ENCODE results near the gene AQR. TPM values are rescaled to one million over a fixed set of nuclear protein-coding genes. Genes with fewer than 3 reads are reported as not detected.
"Not testable (repeated sequence)": the region's sequence is repeated elsewhere in the genome, so short reads cannot be mapped to it uniquely, and the experiment has no call there.

AQR gene
- total RNA-seq, 1 donor from 2014 or later = 36.8 TPM

GRCh38 chr15:34953851-34954250 lies 15.7 kb downstream of the AQR start:
- TF ChIP-seq CTCF (conservative IDR thresholded peaks at IDR 0.05) = no peak
- Mint-ChIP-seq H3K27me3 (ENCODE audit: low read depth) (no peaks in the 10 kb centered on the region), H3K36me3 (ENCODE audit: low read depth) (peaks cover 14% of the 10 kb centered on the region), H3K4me1 (no peaks in the 10 kb centered on the region), H3K4me3 (no peak overlapping the region), H3K27ac (ENCODE audit: unreplicated experiment) (no peak overlapping the region), H3K9me3 (no peaks in the 10 kb centered on the region)
- no peak for DNase-seq (ENCODE audit: low read depth, low spot score)

GRCh38 chr15:34952481-34952880 lies 17.1 kb downstream of the AQR start:
- Mint-ChIP-seq H3K4me1 (no peaks in the 10 kb centered on the region), H3K27me3 (ENCODE audit: low read depth) (no peaks in the 10 kb centered on the region), H3K9me3 (no peaks in the 10 kb centered on the region), H3K27ac (ENCODE audit: unreplicated experiment) (no peak overlapping the region), H3K36me3 (ENCODE audit: low read depth) (peaks cover 21% of the 10 kb centered on the region), H3K4me3 (no peak overlapping the region)
- no peak for TF ChIP-seq CTCF (conservative IDR thresholded peaks at IDR 0.05)
- DNase-seq (ENCODE audit: low read depth, low spot score) = no peak

- no peak overlapping the region for H3K4me3 Mint-ChIP-seq
- no peak for TF ChIP-seq CTCF (conservative IDR thresholded peaks at IDR 0.05)
- H3K27me3 Mint-ChIP-seq (ENCODE audit: low read depth) = no peaks in the 10 kb centered on the region
- no peaks in the 10 kb centered on the region for H3K4me1 Mint-ChIP-seq
- no peak for DNase-seq (ENCODE audit: low read depth, low spot score)
- no peak overlapping the region for H3K27ac Mint-ChIP-seq (ENCODE audit: unreplicated experiment)
- peaks cover 22% of the 10 kb centered on the region for H3K36me3 Mint-ChIP-seq (ENCODE audit: low read depth)
- H3K9me3 Mint-ChIP-seq = no peaks in the 10 kb centered on the region
Measured at GRCh38 chr15:34951993-34952392, 17.5 kb downstream of the AQR start.

GRCh38 chr15:34944936-34945335 lies 24.6 kb downstream of the AQR start:
- Mint-ChIP-seq H3K27me3 (ENCODE audit: low read depth) (no peaks in the 10 kb centered on the region), H3K4me3 (no peak overlapping the region), H3K9me3 (no peaks in the 10 kb centered on the region), H3K36me3 (ENCODE audit: low read depth) (peaks cover 16% of the 10 kb centered on the region), H3K27ac (ENCODE audit: unreplicated experiment) (no peak overlapping the region), H3K4me1 (no peaks in the 10 kb centered on the region)
- no peak for DNase-seq (ENCODE audit: low read depth, low spot score)
- no peak for TF ChIP-seq CTCF (conservative IDR thresholded peaks at IDR 0.05)

- TF ChIP-seq CTCF (conservative IDR thresholded peaks at IDR 0.05) = no peak
- no peak for DNase-seq (ENCODE audit: low read depth, low spot score)
- H3K27ac Mint-ChIP-seq (ENCODE audit: unreplicated experiment) = no peak overlapping the region
Measured at GRCh38 chr15:34943711-34944110, 25.8 kb downstream of the AQR start.

GRCh38 chr15:34943264-34943663 lies 26.3 kb downstream of the AQR start:
- H3K4me3 Mint-ChIP-seq; DNase-seq (ENCODE audit: low read depth, low spot score); H3K27me3 Mint-ChIP-seq (ENCODE audit: low read depth); H3K27ac Mint-ChIP-seq (ENCODE audit: unreplicated experiment); H3K9me3 Mint-ChIP-seq; H3K4me1 Mint-ChIP-seq: not testable (repeated sequence)
- H3K36me3 Mint-ChIP-seq (ENCODE audit: low read depth) = peaks cover 16% of the 10 kb centered on the region

More at GRCh38 chr15:34943711-34944110, 25.8 kb downstream of the AQR start:
- Mint-ChIP-seq H3K36me3 (ENCODE audit: low read depth) (peaks cover 16% of the 10 kb centered on the region), H3K27me3 (ENCODE audit: low read depth) (no peaks in the 10 kb centered on the region), H3K4me3 (no peak overlapping the region), H3K4me1 (no peaks in the 10 kb centered on the region), H3K9me3 (no peaks in the 10 kb centered on the region)
